Measurements from ENCODE around the gene LRMDA. TPM values are rescaled to one million over a fixed set of nuclear protein-coding genes. Genes with fewer than 3 reads are reported as not detected.

The LRMDA gene
- total RNA-seq, 2 experiments from 2014 or later: not detected

DNA sequence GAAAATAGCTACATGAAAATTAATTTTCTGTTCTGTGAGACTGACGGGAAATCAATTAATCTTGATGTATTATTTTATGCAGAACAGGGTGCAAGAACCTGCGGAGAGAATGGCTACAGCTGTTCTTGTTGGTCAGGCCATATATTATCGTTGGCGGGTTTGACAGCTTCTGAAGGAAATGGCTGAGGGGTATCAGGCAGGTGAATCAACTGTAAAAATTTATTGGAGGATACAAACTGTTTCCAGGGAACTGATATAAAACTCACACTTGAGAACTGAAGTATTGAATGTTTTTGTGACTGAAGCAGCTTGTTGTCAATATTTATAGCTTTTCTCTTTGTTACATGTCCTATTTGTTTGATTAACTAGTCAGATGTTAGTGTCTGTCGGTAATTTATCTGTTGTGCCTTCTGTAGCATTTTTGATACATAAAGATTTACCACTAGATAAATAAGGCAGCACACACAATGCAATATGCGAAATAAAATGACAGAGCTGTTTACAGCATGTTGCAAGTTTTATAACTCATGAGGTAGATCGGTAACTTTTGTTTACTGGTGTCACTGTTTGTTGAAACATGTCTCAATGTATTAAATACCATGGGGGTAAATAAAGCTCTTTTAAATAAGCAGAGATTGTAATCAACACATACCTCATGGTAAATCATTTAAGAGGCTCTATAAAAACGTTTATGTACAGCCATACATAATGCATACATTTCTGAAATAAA is 308.2 kb downstream of the LRMDA start:
- POLR2A ChIA-PET: no interaction called here
- Mint-ChIP-seq H3K9me3 (peaks cover 2% of the 10 kb centered on the region), H3K36me3 (ENCODE audit: low read depth) (no peaks in the 10 kb centered on the region), H3K4me1 (ENCODE audit: low read depth) (no peaks in the 10 kb centered on the region), H3K27me3 (peaks cover 9% of the 10 kb centered on the region), H3K4me3 (no peak overlapping the region), H3K27ac (no peak overlapping the region)
- DNase-seq (no peak), ATAC-seq (ENCODE audit: poor library complexity) (no peak)
- no peaks in the 10 kb centered on the region for H3K4me1 ChIP-seq (ENCODE audit: insufficient read depth, low read length)
- H3K4me3 ChIP-seq (ENCODE audit: low read length): no peak overlapping the region
- no peaks in the 10 kb centered on the region for H3K27me3 ChIP-seq (ENCODE audit: control insufficient read depth in 1 of 2, insufficient read depth in 2 of 2, low read length in 2 of 2)
- no peak overlapping the region for H3K27ac ChIP-seq (ENCODE audit: low read depth in 1 of 2, low read length in 2 of 2)
- intact Hi-C loops (cut with DNase I, micrococcal nuclease): no loop called here
- no peaks in the 10 kb centered on the region for H3K36me3 ChIP-seq (ENCODE audit: insufficient read depth, low read length)
- peaks cover 0 to 6% of the 10 kb centered on the region in 2 experiments for H3K9me3 ChIP-seq (ENCODE audit: control insufficient read depth in 1 of 2, insufficient read depth in 1 of 2, low read length in 2 of 2)
- CTCF ChIA-PET: no interaction called here
- TF ChIP-seq, protein P1, sequence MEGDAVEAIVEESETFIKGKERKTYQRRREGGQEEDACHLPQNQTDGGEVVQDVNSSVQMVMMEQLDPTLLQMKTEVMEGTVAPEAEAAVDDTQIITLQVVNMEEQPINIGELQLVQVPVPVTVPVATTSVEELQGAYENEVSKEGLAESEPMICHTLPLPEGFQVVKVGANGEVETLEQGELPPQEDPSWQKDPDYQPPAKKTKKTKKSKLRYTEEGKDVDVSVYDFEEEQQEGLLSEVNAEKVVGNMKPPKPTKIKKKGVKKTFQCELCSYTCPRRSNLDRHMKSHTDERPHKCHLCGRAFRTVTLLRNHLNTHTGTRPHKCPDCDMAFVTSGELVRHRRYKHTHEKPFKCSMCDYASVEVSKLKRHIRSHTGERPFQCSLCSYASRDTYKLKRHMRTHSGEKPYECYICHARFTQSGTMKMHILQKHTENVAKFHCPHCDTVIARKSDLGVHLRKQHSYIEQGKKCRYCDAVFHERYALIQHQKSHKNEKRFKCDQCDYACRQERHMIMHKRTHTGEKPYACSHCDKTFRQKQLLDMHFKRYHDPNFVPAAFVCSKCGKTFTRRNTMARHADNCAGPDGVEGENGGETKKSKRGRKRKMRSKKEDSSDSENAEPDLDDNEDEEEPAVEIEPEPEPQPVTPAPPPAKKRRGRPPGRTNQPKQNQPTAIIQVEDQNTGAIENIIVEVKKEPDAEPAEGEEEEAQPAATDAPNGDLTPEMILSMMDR (IDR thresholded peaks at IDR 0.05): no peak

DNA sequence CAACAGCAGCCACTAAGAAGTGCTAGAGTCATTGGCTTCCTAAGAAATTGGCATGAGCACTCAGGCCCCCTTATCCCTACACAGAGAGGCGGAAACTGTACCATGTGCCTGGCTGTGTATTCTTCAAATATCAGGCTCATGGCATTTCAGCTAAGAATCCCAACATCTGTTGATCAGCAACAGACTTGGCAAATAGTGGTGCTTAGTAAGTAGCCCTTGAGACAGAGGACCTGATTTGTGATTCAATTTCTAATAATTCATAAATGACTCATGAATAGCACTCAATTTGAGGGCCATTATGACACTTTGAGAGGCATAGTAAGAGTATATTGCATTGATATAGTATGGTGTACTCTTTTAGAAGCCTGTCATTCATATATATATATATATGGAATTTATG is 309.1 kb downstream of the LRMDA start:
- Mint-ChIP-seq H3K4me1 (ENCODE audit: low read depth) (no peaks in the 10 kb centered on the region), H3K9me3 (peaks cover 2% of the 10 kb centered on the region), H3K4me3 (no peak overlapping the region), H3K27me3 (peaks cover 9% of the 10 kb centered on the region), H3K27ac (no peak overlapping the region), H3K36me3 (ENCODE audit: low read depth) (no peaks in the 10 kb centered on the region)
- Histone ChIP-seq H3K36me3 (ENCODE audit: insufficient read depth, low read length) (no peaks in the 10 kb centered on the region), H3K27me3 (ENCODE audit: control insufficient read depth in 1 of 2, insufficient read depth in 2 of 2, low read length in 2 of 2) (no peaks in the 10 kb centered on the region), H3K27ac (ENCODE audit: low read depth in 1 of 2, low read length in 2 of 2) (no peak overlapping the region), H3K9me3 (ENCODE audit: control insufficient read depth in 1 of 2, insufficient read depth in 1 of 2, low read length in 2 of 2) (peaks cover 0 to 6% of the 10 kb centered on the region in 2 experiments), H3K4me1 (ENCODE audit: insufficient read depth, low read length) (no peaks in the 10 kb centered on the region), H3K4me3 (ENCODE audit: low read length) (no peak overlapping the region)
- ATAC-seq (ENCODE audit: poor library complexity) (no peak), DNase-seq (no peak)
- intact Hi-C loops (cut with DNase I, micrococcal nuclease): no loop called here
- TF ChIP-seq, protein P1 (IDR thresholded peaks at IDR 0.05): no peak
- ChIA-PET CTCF (no interaction called here), POLR2A (no interaction called here)

DNA sequence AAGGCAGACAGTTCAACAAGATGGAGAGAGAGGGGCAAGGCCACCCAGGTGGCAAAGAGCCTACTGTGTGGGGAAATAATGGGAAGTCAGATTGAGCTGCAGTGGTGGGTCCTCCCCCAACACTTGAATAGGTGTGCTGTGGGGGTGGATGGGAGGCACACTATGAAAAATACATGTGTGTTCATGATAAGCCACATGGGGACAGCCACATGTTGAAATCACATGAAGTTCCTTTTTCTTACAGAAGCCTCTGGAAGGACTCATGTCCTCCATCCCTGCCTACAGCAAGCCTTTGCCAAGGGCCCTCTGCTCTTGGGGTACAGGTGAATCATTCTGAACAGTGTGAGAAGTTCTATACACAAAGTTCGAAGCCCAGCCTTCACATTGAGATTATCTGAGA is 310.9 kb downstream of the LRMDA start:
- Mint-ChIP-seq H3K9me3 (peaks cover 2% of the 10 kb centered on the region), H3K4me3 (no peak overlapping the region), H3K27me3 (peaks cover 4% of the 10 kb centered on the region), H3K36me3 (ENCODE audit: low read depth) (no peaks in the 10 kb centered on the region), H3K27ac (no peak overlapping the region), H3K4me1 (ENCODE audit: low read depth) (no peaks in the 10 kb centered on the region)
- intact Hi-C loops (cut with DNase I, micrococcal nuclease): no loop called here
- ChIA-PET POLR2A (no interaction called here), CTCF (no interaction called here)
- TF ChIP-seq, protein P1 (IDR thresholded peaks at IDR 0.05): no peak
- no peaks in the 10 kb centered on the region for H3K27me3 ChIP-seq (ENCODE audit: control insufficient read depth in 1 of 2, insufficient read depth in 2 of 2, low read length in 2 of 2)
- no peaks in the 10 kb centered on the region for H3K4me1 ChIP-seq (ENCODE audit: insufficient read depth, low read length)
- ATAC-seq (ENCODE audit: poor library complexity) (no peak), DNase-seq (no peak)
- no peak overlapping the region for H3K4me3 ChIP-seq (ENCODE audit: low read length)
- H3K36me3 ChIP-seq (ENCODE audit: insufficient read depth, low read length): no peaks in the 10 kb centered on the region
- H3K27ac ChIP-seq (ENCODE audit: low read depth in 1 of 2, low read length in 2 of 2): no peak overlapping the region
- H3K9me3 ChIP-seq (ENCODE audit: control insufficient read depth in 1 of 2, insufficient read depth in 1 of 2, low read length in 2 of 2): peaks cover 0 to 6% of the 10 kb centered on the region in 2 experiments
